ENCODE measurements around the gene ADAP1.

Gene ADAP1

DNA sequence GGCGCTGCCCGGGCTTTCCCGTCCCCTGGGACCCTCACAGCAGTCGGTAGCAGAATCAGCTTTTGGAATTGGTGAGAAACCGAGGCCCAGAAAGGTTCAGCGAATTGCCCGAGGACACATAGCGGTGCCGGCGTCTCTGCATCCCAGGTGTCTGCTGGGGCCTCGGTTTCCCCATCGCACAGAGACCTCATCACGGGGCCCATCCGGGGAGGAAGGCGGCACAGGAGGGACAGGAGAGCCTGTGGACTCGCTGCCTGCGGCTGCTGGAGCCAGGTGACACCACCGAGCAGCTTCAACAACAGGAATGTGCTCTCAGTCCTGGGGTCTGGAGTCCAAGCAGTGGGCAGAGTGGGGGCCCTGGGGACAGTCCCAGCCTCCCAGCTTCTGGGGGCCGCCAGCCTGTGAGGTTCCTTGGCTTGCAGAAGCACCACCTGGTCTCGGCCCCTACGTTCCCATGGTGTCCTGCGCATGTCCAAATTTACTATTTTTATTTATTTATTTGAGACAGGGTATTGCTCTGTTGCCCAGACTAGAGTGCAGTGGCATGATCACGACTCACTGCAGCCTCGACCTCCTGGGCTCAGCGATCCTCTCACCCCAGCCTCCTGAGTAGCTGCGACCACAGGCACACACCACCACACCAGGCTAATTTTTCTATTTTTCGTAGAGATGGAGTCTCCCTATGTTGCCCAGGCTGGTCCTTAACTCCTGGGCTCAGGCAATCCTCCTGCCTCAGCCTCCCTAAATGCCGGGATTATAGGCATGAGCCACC, 21.4 kb upstream of the ADAP1 start:
- H3K4me3 ChIP-seq (ENCODE audit: low read length), result peak overlapping the region; percentile 22
- H3K27me3 ChIP-seq (ENCODE audit: insufficient read depth, low read length), result no peaks in the 10 kb centered on the region
- H3K36me3 ChIP-seq (ENCODE audit: insufficient read depth, low read length), result peaks cover 20% of the 10 kb centered on the region
- peaks cover 42% of the 10 kb centered on the region for H3K4me1 ChIP-seq (ENCODE audit: insufficient read depth, low read length)
- H2AFZ ChIP-seq (ENCODE audit: low read depth, low read length), result no peak overlapping the region
- H3K9me3 ChIP-seq (ENCODE audit: low read length), result no peaks in the 10 kb centered on the region

DNA sequence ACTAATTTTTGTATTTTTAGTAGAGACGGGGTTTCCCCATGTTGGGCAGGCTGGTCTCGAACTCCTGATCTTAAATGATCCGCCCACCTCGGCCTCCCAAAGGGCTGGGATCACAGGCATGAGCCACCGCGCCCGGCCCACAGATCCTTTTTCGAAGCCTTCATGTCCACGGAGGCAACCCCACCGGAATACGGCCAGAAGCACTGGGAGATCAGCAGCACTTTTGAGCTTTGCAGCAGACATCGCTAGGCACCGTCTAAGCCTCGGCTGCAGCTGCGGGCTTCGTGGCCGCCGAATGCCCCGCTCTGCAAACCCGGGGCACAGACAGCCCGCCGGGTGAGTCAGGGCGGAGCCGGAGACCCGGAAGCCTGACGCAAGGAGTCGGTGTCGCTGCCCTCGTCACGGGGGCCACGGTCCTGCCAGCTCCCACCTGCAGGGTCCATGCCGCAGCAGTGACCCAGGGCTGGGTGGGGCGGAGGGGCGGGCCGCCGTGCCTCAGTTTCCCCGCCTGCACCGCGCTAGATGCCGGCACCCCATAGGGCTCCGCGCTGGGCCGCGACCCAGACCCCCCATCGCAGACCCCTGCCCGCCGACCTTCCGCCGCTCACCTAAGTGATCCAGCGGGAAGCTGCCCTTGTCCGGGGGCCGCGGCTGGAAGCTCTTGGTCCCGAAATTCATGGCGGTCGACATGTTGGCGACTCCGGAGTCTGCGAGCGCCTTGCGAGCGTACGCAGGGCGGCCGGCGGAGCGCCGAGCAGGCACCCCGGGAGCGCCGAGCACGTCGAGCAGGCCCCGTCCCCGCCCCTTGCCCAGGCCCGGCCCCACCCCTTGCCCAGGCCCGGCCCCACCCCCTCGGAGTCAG, 20.6 kb upstream of the ADAP1 start, which contains the start of gene COX19:
TSS of gene COX19 (minus strand) at position 730 of the 862 bp plus-strand sequence. CDS start at position 690, 40 bp downstream.
- H3K9me3 ChIP-seq (ENCODE audit: low read length), result no peaks in the 10 kb centered on the region
- H3K4me1 ChIP-seq (ENCODE audit: insufficient read depth, low read length), result peaks cover 42% of the 10 kb centered on the region
- H3K36me3 ChIP-seq (ENCODE audit: insufficient read depth, low read length), result peaks cover 23% of the 10 kb centered on the region
- H3K27me3 ChIP-seq (ENCODE audit: insufficient read depth, low read length), result no peaks in the 10 kb centered on the region
- H2AFZ ChIP-seq (ENCODE audit: low read depth, low read length), result peak within 1 kb of the TSS; percentile 66
- peak within 1 kb of the TSS; percentile 78 for H3K4me3 ChIP-seq (ENCODE audit: low read length)

- Histone ChIP-seq H2AFZ (ENCODE audit: low read depth, low read length) (no peak overlapping the region), H3K27me3 (ENCODE audit: insufficient read depth, low read length) (no peaks in the 10 kb centered on the region), H3K36me3 (ENCODE audit: insufficient read depth, low read length) (peaks cover 28% of the 10 kb centered on the region), H3K9me3 (ENCODE audit: low read length) (no peaks in the 10 kb centered on the region), H3K4me3 (ENCODE audit: low read length) (peak overlapping the region; percentile 78), H3K4me1 (ENCODE audit: insufficient read depth, low read length) (peaks cover 42% of the 10 kb centered on the region)
These were observed 19.7 kb upstream of the ADAP1 start for GRCh38 chr7:974172-974571.

DNA sequence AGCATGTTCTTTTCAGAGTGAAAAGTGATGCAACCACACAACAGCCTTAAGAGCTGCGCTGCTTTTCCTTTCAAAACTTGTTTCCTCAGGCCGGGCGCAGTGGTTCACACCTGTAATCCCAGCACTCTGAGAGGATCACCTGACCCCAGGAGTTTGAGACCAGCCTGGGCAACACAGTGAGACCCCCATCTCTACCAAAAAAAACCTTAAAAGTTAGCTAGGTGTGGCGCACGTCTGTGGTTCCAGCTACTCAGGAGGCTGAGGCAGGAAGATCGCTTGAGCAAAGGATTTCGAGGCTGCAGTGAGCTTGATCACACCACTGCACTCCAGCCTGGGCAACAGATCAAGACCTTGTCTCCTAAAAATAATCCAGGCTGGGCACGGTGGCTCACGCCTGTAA, 18.8 kb upstream of the ADAP1 start:
- no peaks in the 10 kb centered on the region for H3K27me3 ChIP-seq (ENCODE audit: insufficient read depth, low read length)
- no peak overlapping the region for H3K4me3 ChIP-seq (ENCODE audit: low read length)
- H3K36me3 ChIP-seq (ENCODE audit: insufficient read depth, low read length), result peaks cover 37% of the 10 kb centered on the region
- H2AFZ ChIP-seq (ENCODE audit: low read depth, low read length), result no peak overlapping the region
- peaks cover 41% of the 10 kb centered on the region for H3K4me1 ChIP-seq (ENCODE audit: insufficient read depth, low read length)
- no peaks in the 10 kb centered on the region for H3K9me3 ChIP-seq (ENCODE audit: low read length)

- Histone ChIP-seq H3K4me3 (ENCODE audit: low read length) (no peak overlapping the region), H3K36me3 (ENCODE audit: insufficient read depth, low read length) (peaks cover 42% of the 10 kb centered on the region), H3K27me3 (ENCODE audit: insufficient read depth, low read length) (no peaks in the 10 kb centered on the region), H3K4me1 (ENCODE audit: insufficient read depth, low read length) (peaks cover 36% of the 10 kb centered on the region), H2AFZ (ENCODE audit: low read depth, low read length) (no peak overlapping the region), H3K9me3 (ENCODE audit: low read length) (no peaks in the 10 kb centered on the region)
These were observed 18.3 kb upstream of the ADAP1 start for GRCh38 chr7:972676-973309.

GRCh38 chr7:972110-972509, 17.6 kb upstream of the ADAP1 start:
- Histone ChIP-seq H3K27me3 (ENCODE audit: insufficient read depth, low read length) (no peaks in the 10 kb centered on the region), H3K9me3 (ENCODE audit: low read length) (no peaks in the 10 kb centered on the region), H3K4me1 (ENCODE audit: insufficient read depth, low read length) (peaks cover 29% of the 10 kb centered on the region), H2AFZ (ENCODE audit: low read depth, low read length) (no peak overlapping the region), H3K36me3 (ENCODE audit: insufficient read depth, low read length) (peaks cover 47% of the 10 kb centered on the region), H3K4me3 (ENCODE audit: low read length) (no peak overlapping the region)

DNA sequence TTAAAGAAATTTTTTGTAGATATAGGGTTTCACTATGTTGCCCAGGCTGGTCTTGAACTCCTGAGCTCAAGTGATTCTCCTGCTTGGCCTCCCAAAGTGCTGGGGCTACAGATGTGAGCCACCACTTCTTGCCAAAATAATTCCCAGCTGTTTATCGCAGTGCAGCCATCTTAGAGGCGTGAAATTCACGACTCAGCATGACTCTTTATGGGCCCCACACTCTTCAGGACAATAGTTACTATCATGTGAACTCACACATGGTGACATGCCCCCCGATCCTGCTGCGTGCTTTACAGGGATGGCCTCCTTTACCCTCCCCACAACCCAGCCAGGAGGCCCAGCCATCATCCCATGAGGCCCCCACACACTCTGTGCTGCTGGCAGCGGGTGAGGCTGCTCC, 16.3 kb upstream of the ADAP1 start:
- Histone ChIP-seq H3K4me1 (ENCODE audit: insufficient read depth, low read length) (peaks cover 26% of the 10 kb centered on the region), H3K4me3 (ENCODE audit: low read length) (no peak overlapping the region), H3K27me3 (ENCODE audit: insufficient read depth, low read length) (no peaks in the 10 kb centered on the region), H3K9me3 (ENCODE audit: low read length) (no peaks in the 10 kb centered on the region), H2AFZ (ENCODE audit: low read depth, low read length) (no peak overlapping the region), H3K36me3 (ENCODE audit: insufficient read depth, low read length) (peaks cover 53% of the 10 kb centered on the region)

- H2AFZ ChIP-seq (ENCODE audit: low read depth, low read length), result no peak overlapping the region
- no peaks in the 10 kb centered on the region for H3K9me3 ChIP-seq (ENCODE audit: low read length)
- no peaks in the 10 kb centered on the region for H3K27me3 ChIP-seq (ENCODE audit: insufficient read depth, low read length)
- H3K4me3 ChIP-seq (ENCODE audit: low read length), result no peak overlapping the region
- peaks cover 35% of the 10 kb centered on the region for H3K4me1 ChIP-seq (ENCODE audit: insufficient read depth, low read length)
- peaks cover 53% of the 10 kb centered on the region for H3K36me3 ChIP-seq (ENCODE audit: insufficient read depth, low read length)
These were observed 14.9 kb upstream of the ADAP1 start for GRCh38 chr7:969403-969802.

DNA sequence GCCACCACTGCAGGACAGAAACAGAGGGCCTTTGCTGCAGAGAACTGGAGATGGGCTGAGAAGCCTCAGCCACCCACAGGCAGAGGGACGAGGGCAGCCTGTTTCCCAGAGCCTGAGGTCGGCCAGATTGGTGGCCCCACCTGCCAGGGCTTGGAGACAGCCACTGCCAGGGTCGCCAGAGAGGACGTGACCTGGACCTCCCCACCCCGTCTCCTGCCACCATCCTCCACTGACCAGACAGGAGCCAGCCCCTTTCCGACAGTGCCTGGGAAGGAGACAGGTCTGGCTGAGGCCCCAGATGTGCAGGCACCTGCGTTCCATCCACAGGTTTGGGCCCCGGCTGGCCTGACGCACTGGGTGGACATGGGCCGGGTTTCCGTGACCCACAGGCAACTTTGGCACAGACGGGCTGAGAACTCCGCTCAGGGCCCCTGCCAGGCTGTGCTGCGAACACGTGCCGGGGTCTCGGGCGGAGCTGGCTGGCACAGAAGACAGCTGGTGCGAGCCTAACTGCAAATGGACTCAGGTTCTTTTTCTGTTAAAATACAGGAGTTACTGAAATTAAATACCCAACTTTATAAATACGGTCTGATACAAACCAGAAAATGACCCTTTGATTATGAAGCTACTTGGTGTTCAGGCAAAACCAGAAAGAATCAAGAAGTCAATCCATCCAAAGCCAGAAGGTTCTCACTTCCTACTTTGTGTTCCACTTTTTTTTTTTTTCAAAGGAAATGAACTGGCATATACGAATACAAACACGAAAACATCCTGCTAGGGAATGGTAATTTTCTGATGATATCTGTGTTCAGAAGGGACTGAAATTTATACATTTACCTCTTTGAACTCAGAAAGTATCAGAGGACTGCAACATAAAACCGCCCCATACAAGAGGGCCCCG, 14.0 kb upstream of the ADAP1 start:
- H3K27me3 ChIP-seq (ENCODE audit: insufficient read depth, low read length), result no peaks in the 10 kb centered on the region
- H3K4me1 ChIP-seq (ENCODE audit: insufficient read depth, low read length), result peaks cover 28% of the 10 kb centered on the region
- H3K4me3 ChIP-seq (ENCODE audit: low read length), result no peak overlapping the region
- H2AFZ ChIP-seq (ENCODE audit: low read depth, low read length), result no peak overlapping the region
- H3K9me3 ChIP-seq (ENCODE audit: low read length), result no peaks in the 10 kb centered on the region
- H3K36me3 ChIP-seq (ENCODE audit: insufficient read depth, low read length), result peaks cover 53% of the 10 kb centered on the region

GRCh38 chr7:967361-968082, 13.0 kb upstream of the ADAP1 start:
- Histone ChIP-seq H3K4me1 (ENCODE audit: insufficient read depth, low read length) (peaks cover 19% of the 10 kb centered on the region), H2AFZ (ENCODE audit: low read depth, low read length) (no peak overlapping the region), H3K4me3 (ENCODE audit: low read length) (no peak overlapping the region), H3K36me3 (ENCODE audit: insufficient read depth, low read length) (peaks cover 46% of the 10 kb centered on the region), H3K27me3 (ENCODE audit: insufficient read depth, low read length) (no peaks in the 10 kb centered on the region), H3K9me3 (ENCODE audit: low read length) (no peaks in the 10 kb centered on the region)

- Histone ChIP-seq H3K36me3 (ENCODE audit: insufficient read depth, low read length) (peaks cover 37% of the 10 kb centered on the region), H3K4me3 (ENCODE audit: low read length) (no peak overlapping the region), H3K4me1 (ENCODE audit: insufficient read depth, low read length) (peaks cover 10% of the 10 kb centered on the region), H2AFZ (ENCODE audit: low read depth, low read length) (no peak overlapping the region), H3K9me3 (ENCODE audit: low read length) (no peaks in the 10 kb centered on the region), H3K27me3 (ENCODE audit: insufficient read depth, low read length) (no peaks in the 10 kb centered on the region)
These were observed 12.0 kb upstream of the ADAP1 start for GRCh38 chr7:966291-967069.

Measured in neuron (in vitro differentiated cells).